Measurements from ENCODE around the gene ZBED4. TPM values are rescaled to one million over a fixed set of nuclear protein-coding genes. Genes with fewer than 3 reads are reported as not detected.
A peak's percentile ranks its signal among the peaks of the same experiment; 100 is the strongest.

The ZBED4 gene
- total and polyA plus RNA-seq, 2 of the 13 experiments (the other 11 are each of a cell fraction or from before 2014, with no cell fraction given) = 5.4 to 9.6 TPM

GRCh38 chr22:49867303-49868265 lies 13.9 kb downstream of the ZBED4 start (continued):
- TF ChIP-seq SOX6 (IDR thresholded peaks at IDR 0.05) = no peak
- TF ChIP-seq SOX6 (CRISPR knock-in tag; IDR thresholded peaks at IDR 0.05) = peak; percentile 36; the same call in 1 of the 2 replicates
- TF ChIP-seq ZNF317 (CRISPR knock-in tag; IDR thresholded peaks at IDR 0.05) = peak; percentile 32; the same call in 1 of the 2 replicates
- TF ChIP-seq ATRX (CRISPR knock-in tag; IDR thresholded peaks at IDR 0.05; ENCODE audit: borderline replicate concordance) = no peak
- peak; percentile 70; the same call in 1 of the 2 replicates for TF ChIP-seq TBX3 (IDR thresholded peaks at IDR 0.05; ENCODE audit: borderline replicate concordance)
- no peak for TF ChIP-seq RXRB (CRISPR knock-in tag; IDR thresholded peaks at IDR 0.05; ENCODE audit: borderline replicate concordance)
- TF ChIP-seq NCOA2 (CRISPR knock-in tag; IDR thresholded peaks at IDR 0.05) = no peak
- peak; percentile 36; the same call in 1 of the 2 replicates for TF ChIP-seq HOMEZ (CRISPR knock-in tag; IDR thresholded peaks at IDR 0.05; ENCODE audit: low read depth)
- peak; percentile 26; the same call in 1 of the 2 replicates for TF ChIP-seq SAP130 (CRISPR knock-in tag; IDR thresholded peaks at IDR 0.05; ENCODE audit: low read depth)
- peak; percentile 19; the same call in 1 of the 2 replicates for TF ChIP-seq ARID5B (CRISPR knock-in tag; IDR thresholded peaks at IDR 0.05)
- TF ChIP-seq KLF16 (CRISPR knock-in tag; IDR thresholded peaks at IDR 0.05) = 0 out of 4 replicates have a peak, but pooled peaks of 1 of the 2 experiments have one; percentile 23
- peak; percentile 69 for TF ChIP-seq PHF21A (CRISPR knock-in tag; IDR thresholded peaks at IDR 0.05)
- no peak for TF ChIP-seq HNRNPK (IDR thresholded peaks at IDR 0.05; ENCODE audit: low read depth, low read length, poor library complexity, severe bottlenecking)
- TF ChIP-seq HDAC2 (CRISPR knock-in tag; IDR thresholded peaks at IDR 0.05) = no peak; the same call in 1 of the 2 replicates
- TF ChIP-seq, protein P1, sequence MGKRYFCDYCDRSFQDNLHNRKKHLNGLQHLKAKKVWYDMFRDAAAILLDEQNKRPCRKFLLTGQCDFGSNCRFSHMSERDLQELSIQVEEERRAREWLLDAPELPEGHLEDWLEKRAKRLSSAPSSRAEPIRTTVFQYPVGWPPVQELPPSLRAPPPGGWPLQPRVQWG (CRISPR knock-in tag; IDR thresholded peaks at IDR 0.05; ENCODE audit: borderline replicate concordance, low read depth) = no peak
- TF ChIP-seq, protein P2, sequence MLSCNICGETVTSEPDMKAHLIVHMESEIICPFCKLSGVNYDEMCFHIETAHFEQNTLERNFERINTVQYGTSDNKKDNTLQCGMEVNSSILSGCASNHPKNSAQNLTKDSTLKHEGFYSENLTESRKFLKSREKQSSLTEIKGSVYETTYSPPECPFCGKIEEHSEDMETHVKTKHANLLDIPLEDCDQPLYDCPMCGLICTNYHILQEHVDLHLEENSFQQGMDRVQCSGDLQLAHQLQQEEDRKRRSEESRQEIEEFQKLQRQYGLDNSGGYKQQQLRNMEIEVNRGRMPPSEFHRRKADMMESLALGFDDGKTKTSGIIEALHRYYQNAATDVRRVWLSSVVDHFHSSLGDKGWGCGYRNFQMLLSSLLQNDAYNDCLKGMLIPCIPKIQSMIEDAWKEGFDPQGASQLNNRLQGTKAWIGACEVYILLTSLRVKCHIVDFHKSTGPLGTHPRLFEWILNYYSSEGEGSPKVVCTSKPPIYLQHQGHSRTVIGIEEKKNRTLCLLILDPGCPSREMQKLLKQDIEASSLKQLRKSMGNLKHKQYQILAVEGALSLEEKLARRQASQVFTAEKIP (CRISPR knock-in tag; IDR thresholded peaks at IDR 0.05; ENCODE audit: borderline replicate concordance) = no peak
- 0 out of 2 replicates have a peak, but pooled peaks have one; percentile 28 for TF ChIP-seq KDM6A (CRISPR knock-in tag; IDR thresholded peaks at IDR 0.05; ENCODE audit: low read depth)
- TF ChIP-seq TFAP4 (IDR thresholded peaks at IDR 0.05; ENCODE audit: borderline replicate concordance, low read depth) = peak; percentile 87
- no peak for TF ChIP-seq ZNF558 (CRISPR knock-in tag; IDR thresholded peaks at IDR 0.05; ENCODE audit: borderline replicate concordance)

All from HepG2 (cell line).